T-cell (primary cell): ENCODE data around the gene VIPAS39. TPM values are rescaled to one million over a fixed set of nuclear protein-coding genes. Genes with fewer than 3 reads are reported as not detected.

Experiments
- ATAC-seq, 4 experiments: fragments of 200-7000 bp in 3 of 4; fragments of 150-1000 bp in 1 of 4; cut with Tn5 transposase; replicated peaks in 1 of 4; 1 replicate in 3 of 4; 2 replicates in 1 of 4; pipeline ENCODE4 v1.10.0; 2021; ENCODE audit warnings: moderate library complexity in 3 of 4, mild to moderate bottlenecking in 2 of 4, moderate number of reproducible peaks in 1 of 4
- CTCF ChIA-PET, 2 donors: fragments of 300-600 bp; sonication (Branson Sonifier 250); formaldehyde crosslinking; loops; one replicate each; lab custom pipeline; 2022; ENCODE audit warnings: antibody characterized with exemption in 2 of 2; lab: Charles Lee
- POLR2A ChIA-PET, 2 donors: fragments of 300-600 bp; sonication (Branson Sonifier 250); formaldehyde crosslinking; loops; one replicate each; lab custom pipeline; 2022; ENCODE audit warnings: antibody characterized with exemption in 2 of 2; lab: Charles Lee
- DNase-seq, 35 experiments: peaks; one replicate each; pipeline versions ENCODE4 v3.0.0 to v3.0.0-alpha.2; 2013 to 2023
- H3K27ac ChIP-seq: one replicate; pipeline ENCODE4 v1.5.1; 2013; ENCODE audit warnings: low read length
- H3K27me3 ChIP-seq, 2 experiments: replicated peaks in 1 of 2; 1 replicate in 1 of 2; 2 replicates in 1 of 2; pipeline versions ENCODE4 v1.6.1 to v1.7.0; 2013; ENCODE audit warnings: low read length in 1 of 2, mixed read lengths in 1 of 2; ENCODE audit not compliant: control insufficient read depth in 2 of 2, insufficient read depth in 2 of 2; ENCODE audit errors: extremely low read depth in 1 of 2
- H3K36me3 ChIP-seq, 2 donors: 1 replicate in 1 of 2; 2 replicates in 1 of 2; pipeline versions ENCODE4 v1.6.1 to v1.7.0; 2013; ENCODE audit warnings: low read length in 1 of 2; ENCODE audit not compliant: control insufficient read depth in 2 of 2, insufficient read depth in 1 of 2; ENCODE audit errors: extremely low read depth in 1 of 2
- H3K4me1 ChIP-seq, 2 experiments: 1 replicate in 1 of 2; 2 replicates in 1 of 2; pipeline versions ENCODE4 v1.6.1 to v1.7.0; 2013; ENCODE audit warnings: low read length in 2 of 2, mixed read lengths in 1 of 2; ENCODE audit not compliant: insufficient read depth in 2 of 2, control insufficient read depth in 1 of 2; ENCODE audit errors: extremely low read depth in 1 of 2
- H3K4me3 ChIP-seq, 2 donors: 1 replicate in 1 of 2; 2 replicates in 1 of 2; pipeline versions ENCODE4 v1.5.1 to v1.7.0; 2013; ENCODE audit warnings: mild to moderate bottlenecking in 2 of 2, low read length in 1 of 2, moderate library complexity in 1 of 2; ENCODE audit not compliant: control insufficient read depth in 1 of 2; ENCODE audit errors: extremely low read depth in 1 of 2
- H3K9me3 ChIP-seq: 2 replicates; pipeline ENCODE4 v1.7.0; 2013
- H3K27ac Mint-ChIP-seq, 2 donors: one replicate each; pipeline ENCODE4 v1.8.0; 2020 to 2021; ENCODE audit warnings: mild to moderate bottlenecking in 2 of 2, mixed read lengths in 2 of 2
- H3K27me3 Mint-ChIP-seq, 2 donors: one replicate each; pipeline ENCODE4 v1.8.0; 2021 to 2022; ENCODE audit warnings: mixed read lengths in 2 of 2
- H3K36me3 Mint-ChIP-seq: one replicate; pipeline ENCODE4 v1.8.0; 2021; ENCODE audit warnings: mixed read lengths
- H3K4me1 Mint-ChIP-seq, 3 donors: one replicate each; pipeline ENCODE4 v1.8.0; 2020 to 2022; ENCODE audit warnings: mixed read lengths in 3 of 3, mild to moderate bottlenecking in 1 of 3
- H3K4me3 Mint-ChIP-seq, 3 donors: one replicate each; pipeline ENCODE4 v1.8.0; 2020 to 2022; ENCODE audit warnings: mild to moderate bottlenecking in 3 of 3, mixed read lengths in 3 of 3, moderate library complexity in 3 of 3
- H3K9me3 Mint-ChIP-seq, 3 donors: one replicate each; pipeline ENCODE4 v1.8.0; 2020 to 2022; ENCODE audit warnings: mixed read lengths in 3 of 3
- WGBS: methylation state at CpG from one replicate; pipeline ENCODE4 v1.1.5; 2013; ENCODE audit warnings: missing lambda C conversion rate; ENCODE audit not compliant: insufficient coverage; 5-methylcytosine and 5-hydroxymethylcytosine counted together
- total RNA-seq, 35 experiments: library from RNA in 6 of 35; stranded (reverse) in 6 of 35; fragments of 120-200 nt in 1 of 35; gene quantifications; one replicate each; pipeline versions ENCODE4 v1.2.1 to v1.2.4 and lab custom pipeline; 2013 to 2026

VIPAS39 gene
- total RNA-seq, 5 donors from 2014 or later (not counting 1 experiment from before 2014, with no cell fraction given) = 15.6 to 24.1 (median 18.2) TPM

DNA sequence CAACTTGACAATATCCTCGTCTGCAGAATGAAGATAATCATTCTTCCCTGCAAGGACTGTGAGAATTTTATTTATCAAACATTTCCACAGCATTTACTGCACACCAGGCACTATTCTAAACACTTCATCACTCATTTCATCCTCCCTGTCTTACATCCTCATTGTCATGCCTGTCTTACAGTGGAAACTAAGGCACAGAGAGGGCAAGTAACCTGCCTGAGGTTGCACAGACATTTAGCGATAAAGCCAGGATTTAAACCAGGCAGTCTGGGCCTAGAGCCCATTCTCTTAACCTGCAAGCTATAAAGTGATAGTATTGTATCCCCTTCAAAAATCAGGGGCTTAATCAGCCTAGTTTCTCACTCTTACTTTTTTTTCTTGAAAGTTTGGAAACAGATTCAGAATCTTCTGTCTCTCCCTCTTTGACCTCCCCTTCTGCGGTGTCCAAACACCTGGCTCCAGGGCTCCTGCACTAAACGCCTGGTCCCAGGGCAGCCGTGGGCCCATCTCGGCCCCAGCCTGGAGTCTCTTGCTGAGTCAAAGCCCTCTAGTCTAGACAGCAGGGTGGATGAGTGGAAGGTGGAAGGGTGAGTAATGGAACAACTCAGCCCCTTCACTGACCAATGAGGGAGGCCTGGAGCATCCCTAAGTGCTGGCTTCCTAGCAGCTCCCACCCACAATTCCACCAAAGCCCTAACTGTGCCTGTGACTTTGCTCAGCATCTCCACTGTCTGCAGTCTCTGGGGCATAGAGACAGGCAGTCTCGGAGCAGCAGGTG is 28.7 kb upstream of the VIPAS39 start:
- WGBS = 79% methylated on average over 5 of the region's 7 CpGs
- ATAC-seq = no peak
- DNase-seq = no peak
- H3K4me1 ChIP-seq = no peaks in the 10 kb centered on the region
- Mint-ChIP-seq H3K9me3 (no peaks in the 10 kb centered on the region), H3K27ac (no peak overlapping the region), H3K4me3 (no peak overlapping the region), H3K4me1 (no peaks in the 10 kb centered on the region), H3K27me3 (no peaks in the 10 kb centered on the region), H3K36me3 (no peaks in the 10 kb centered on the region)
- POLR2A ChIA-PET = no interaction called here
- H3K36me3 ChIP-seq = no peaks in the 10 kb centered on the region
- H3K4me3 ChIP-seq = no peak overlapping the region
- no peak overlapping the region for H3K27ac ChIP-seq
- CTCF ChIA-PET = no interaction called here
- no peaks in the 10 kb centered on the region for H3K9me3 ChIP-seq
- peaks cover 0 to 2% of the 10 kb centered on the region in 2 experiments for H3K27me3 ChIP-seq

DNA sequence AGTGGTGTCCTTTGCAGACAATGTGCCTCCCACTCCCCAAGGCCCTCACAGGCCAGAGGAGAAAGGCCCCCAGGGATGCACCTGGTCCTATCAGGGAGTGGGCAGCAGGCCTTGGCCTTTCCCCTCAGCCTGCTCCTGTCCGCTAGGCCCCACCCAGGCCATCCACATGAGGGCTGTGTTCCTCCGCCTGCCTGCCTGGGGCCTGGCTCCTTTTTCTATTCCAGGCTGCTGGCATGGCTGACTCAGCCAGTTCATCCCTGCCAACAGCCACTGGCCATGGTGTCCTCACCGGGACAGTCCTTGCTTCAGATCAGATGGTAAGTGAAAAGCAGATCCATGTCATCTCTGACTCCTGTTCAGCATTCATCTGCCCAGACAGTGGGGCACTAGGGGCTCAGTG is 27.9 kb upstream of the VIPAS39 start:
- DNase-seq (no peak), ATAC-seq (no peak)
- Histone ChIP-seq H3K9me3 (no peaks in the 10 kb centered on the region), H3K36me3 (no peaks in the 10 kb centered on the region), H3K27me3 (peaks cover 0 to 2% of the 10 kb centered on the region in 2 experiments), H3K4me3 (no peak overlapping the region), H3K27ac (no peak overlapping the region), H3K4me1 (no peaks in the 10 kb centered on the region)
- CTCF ChIA-PET = no interaction called here
- Mint-ChIP-seq H3K27ac (no peak overlapping the region), H3K9me3 (no peaks in the 10 kb centered on the region), H3K4me1 (no peaks in the 10 kb centered on the region), H3K4me3 (no peak overlapping the region), H3K27me3 (no peaks in the 10 kb centered on the region), H3K36me3 (no peaks in the 10 kb centered on the region)
- 93% methylated on average over 3 of the region's 3 CpGs for WGBS
- POLR2A ChIA-PET = no interaction called here

DNA sequence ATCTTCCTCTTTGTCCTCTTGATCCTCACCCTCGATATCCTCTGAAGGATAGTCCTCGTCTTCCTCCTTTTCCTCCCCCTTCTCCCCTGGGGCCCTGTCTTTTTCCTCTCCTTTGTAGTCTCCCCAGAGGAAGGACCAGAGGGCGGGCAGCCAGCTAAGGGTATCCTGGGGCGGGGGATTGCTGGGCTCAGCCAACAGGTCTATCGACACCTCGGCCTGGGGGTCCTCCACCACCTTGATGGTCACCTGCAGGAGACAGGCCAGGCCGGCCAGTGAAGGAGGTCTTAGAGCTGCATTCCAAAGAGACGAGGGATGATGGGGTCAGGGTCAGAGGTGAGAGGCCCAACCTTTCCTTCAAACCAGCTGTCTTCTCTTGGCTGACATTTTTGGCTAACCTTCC is 25.0 kb upstream of the VIPAS39 start:
- Histone ChIP-seq H3K9me3 (no peaks in the 10 kb centered on the region), H3K27ac (no peak overlapping the region), H3K27me3 (peaks cover 0 to 7% of the 10 kb centered on the region in 2 experiments), H3K36me3 (no peaks in the 10 kb centered on the region), H3K4me1 (no peaks in the 10 kb centered on the region), H3K4me3 (no peak overlapping the region)
- Mint-ChIP-seq H3K4me3 (no peak overlapping the region), H3K4me1 (no peaks in the 10 kb centered on the region), H3K9me3 (no peaks in the 10 kb centered on the region), H3K36me3 (no peaks in the 10 kb centered on the region), H3K27ac (no peak overlapping the region), H3K27me3 (no peaks in the 10 kb centered on the region)
- ATAC-seq = no peak
- 85% methylated on average over 7 of the region's 8 CpGs for WGBS
- DNase-seq = no peak
- ChIA-PET POLR2A (no interaction called here), CTCF (no interaction called here)

DNA sequence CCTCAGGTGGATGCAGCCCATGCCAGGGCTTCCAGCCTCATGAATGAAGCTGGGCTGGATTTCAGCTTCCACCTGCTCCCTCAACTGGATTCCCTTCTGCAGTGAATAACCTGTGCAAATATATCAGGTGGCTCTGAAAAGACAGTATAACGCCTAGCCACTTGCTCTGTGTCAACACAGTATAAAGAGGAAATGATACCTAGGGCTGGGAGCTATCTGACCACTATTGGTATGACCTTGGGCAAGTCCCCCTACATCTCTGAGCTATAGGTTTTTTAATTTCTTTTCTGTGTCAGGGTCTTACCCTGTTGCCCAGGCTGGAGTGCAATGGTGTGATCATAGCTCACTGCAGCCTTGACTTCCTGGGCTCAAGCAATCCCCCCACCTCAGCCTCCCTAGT is 21.4 kb upstream of the VIPAS39 start:
- ChIA-PET POLR2A (no interaction called here), CTCF (no interaction called here)
- Histone ChIP-seq H3K27ac (no peak overlapping the region), H3K9me3 (no peaks in the 10 kb centered on the region), H3K4me3 (no peak overlapping the region), H3K27me3 (peaks cover 0 to 10% of the 10 kb centered on the region in 2 experiments), H3K36me3 (no peaks in the 10 kb centered on the region), H3K4me1 (no peaks in the 10 kb centered on the region)
- H3K36me3 Mint-ChIP-seq = no peaks in the 10 kb centered on the region
- H3K27ac Mint-ChIP-seq = no peak overlapping the region
- H3K27me3 Mint-ChIP-seq = no peaks in the 10 kb centered on the region
- ATAC-seq (no peak), DNase-seq (no peak)
- H3K4me1 Mint-ChIP-seq = no peaks in the 10 kb centered on the region
- no peaks in the 10 kb centered on the region for H3K9me3 Mint-ChIP-seq
- WGBS = no CpG with 5 or more reads among the region's 1 CpG
- no peak overlapping the region for H3K4me3 Mint-ChIP-seq

DNA sequence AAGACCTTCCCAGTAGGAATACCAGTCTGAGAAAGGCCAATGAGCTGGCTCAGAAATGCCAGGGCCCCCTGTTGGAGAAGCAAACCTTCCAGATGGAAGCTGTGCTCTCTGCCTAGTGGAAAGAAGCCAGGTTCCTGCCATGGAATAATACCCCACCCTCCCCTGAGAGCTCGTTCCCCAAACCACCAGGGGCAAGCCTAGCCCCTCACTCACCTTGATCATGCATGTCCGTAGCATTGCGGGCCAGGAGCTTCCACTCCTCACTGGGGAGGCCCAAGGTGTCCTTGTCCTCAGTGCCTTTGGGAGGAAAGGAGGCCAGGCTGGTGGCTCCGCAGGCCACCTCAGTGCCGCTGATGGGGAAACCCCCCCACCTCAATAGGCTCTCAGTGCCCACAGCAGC is 20.6 kb upstream of the VIPAS39 start:
- Histone ChIP-seq H3K27me3 (peaks cover 0 to 10% of the 10 kb centered on the region in 2 experiments), H3K4me3 (no peak overlapping the region), H3K36me3 (no peaks in the 10 kb centered on the region), H3K4me1 (no peaks in the 10 kb centered on the region), H3K9me3 (no peaks in the 10 kb centered on the region), H3K27ac (no peak overlapping the region)
- Mint-ChIP-seq H3K4me1 (no peaks in the 10 kb centered on the region), H3K27me3 (no peaks in the 10 kb centered on the region), H3K27ac (no peak overlapping the region), H3K4me3 (no peak overlapping the region), H3K36me3 (no peaks in the 10 kb centered on the region), H3K9me3 (no peaks in the 10 kb centered on the region)
- ATAC-seq (no peak), DNase-seq (no peak)
- ChIA-PET POLR2A (interaction anchor here in 1 of 2 donors (0.6 kb wide), 2 partner anchors 102 to 1538 kb away, joined by 3 read pairs; no protein-coding TSS in a partner anchor), CTCF (no interaction called here)
- 100% methylated on average over 1 of the region's 5 CpGs for WGBS

DNA sequence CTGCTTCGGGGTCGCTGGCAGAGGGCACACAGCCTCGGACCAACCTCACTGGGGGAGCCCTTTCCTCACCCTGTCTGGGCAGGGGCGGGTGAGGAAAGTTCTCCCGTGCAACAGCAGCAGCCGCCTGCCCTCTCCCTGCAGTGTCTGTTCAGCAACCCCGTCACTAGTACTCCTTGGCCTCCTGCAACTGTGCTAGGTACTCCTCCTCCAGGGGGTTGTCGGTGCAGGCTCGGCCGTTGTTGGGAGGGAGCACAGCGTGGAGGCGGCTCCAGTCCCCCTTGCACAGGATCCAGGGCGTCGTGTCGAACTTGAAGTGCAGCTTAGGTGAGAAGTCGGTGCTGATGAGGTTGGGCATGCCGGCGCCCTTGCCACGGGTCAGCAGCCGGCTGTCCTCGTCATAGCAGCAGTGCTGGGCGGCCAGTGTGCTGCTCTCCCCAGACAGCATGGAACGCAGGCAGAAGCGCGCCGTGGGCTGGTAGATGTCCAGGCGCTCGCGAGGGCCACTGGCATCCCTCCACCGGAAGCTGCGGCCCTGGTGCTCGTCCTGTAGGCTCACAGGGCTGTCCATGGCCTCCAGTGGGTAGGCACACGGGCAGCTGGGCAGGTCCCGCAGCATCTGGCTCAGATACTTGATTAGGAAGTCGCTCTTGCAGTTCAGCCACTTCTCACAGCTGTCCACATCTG is 18.2 kb upstream of the VIPAS39 start:
- Mint-ChIP-seq H3K27me3 (no peaks in the 10 kb centered on the region), H3K27ac (no peak overlapping the region)
- CTCF ChIA-PET = no interaction called here

More for the DNA sequence above, 18.2 kb upstream of the VIPAS39 start:
- ATAC-seq = no peak
- H3K27me3 ChIP-seq = peaks cover 0 to 10% of the 10 kb centered on the region in 2 experiments
- Mint-ChIP-seq H3K4me3 (no peak overlapping the region), H3K4me1 (no peaks in the 10 kb centered on the region), H3K36me3 (no peaks in the 10 kb centered on the region), H3K9me3 (no peaks in the 10 kb centered on the region)
- no peak overlapping the region for H3K4me3 ChIP-seq
- H3K4me1 ChIP-seq = no peaks in the 10 kb centered on the region
- DNase-seq = no peak
- POLR2A ChIA-PET = no interaction called here
- 88% methylated on average over 35 of the region's 35 CpGs for WGBS
- no peaks in the 10 kb centered on the region for H3K36me3 ChIP-seq
- no peak overlapping the region for H3K27ac ChIP-seq
- no peaks in the 10 kb centered on the region for H3K9me3 ChIP-seq
